ENCODE measurements around the gene TNFSF13B.
"Not testable (repeated sequence)": the region's sequence is repeated elsewhere in the genome, so short reads cannot be mapped to it uniquely, and the experiment has no call there.

TNFSF13B gene

GRCh38 chr13:108281901-108282300 lies 12.4 kb downstream of the TNFSF13B start:
- DNase-seq (ENCODE audit: low read depth in 1 of 2, low spot score in 1 of 2) = no peak

DNA sequence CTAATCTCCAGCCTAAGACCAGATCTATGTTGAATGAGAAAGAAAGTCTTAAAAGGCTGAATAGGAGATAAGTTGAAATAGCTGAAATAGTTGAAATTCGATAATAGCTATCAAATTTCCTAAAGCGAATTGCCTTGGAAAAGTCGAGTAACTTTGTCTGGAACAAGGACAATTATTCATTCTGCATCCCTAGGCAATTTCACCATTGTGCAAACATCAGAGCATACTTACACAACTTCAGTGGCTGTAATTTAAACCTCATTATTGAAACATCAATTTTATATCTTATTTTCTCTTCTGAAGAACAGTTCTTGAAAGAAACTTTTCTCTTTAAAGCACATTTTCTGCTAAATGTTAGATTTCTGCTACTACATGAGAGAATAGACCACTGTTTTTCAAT lies 13.6 kb downstream of the TNFSF13B start:
- DNase-seq (ENCODE audit: low read depth in 1 of 2, low spot score in 1 of 2) = no peak

GRCh38 chr13:108288741-108289140 lies 19.2 kb downstream of the TNFSF13B start:
- DNase-seq (ENCODE audit: low read depth in 1 of 2, low spot score in 1 of 2) = no peak

GRCh38 chr13:108289819-108290218 lies 20.3 kb downstream of the TNFSF13B start:
- DNase-seq (ENCODE audit: low read depth in 1 of 2, low spot score in 1 of 2) = no peak

DNA sequence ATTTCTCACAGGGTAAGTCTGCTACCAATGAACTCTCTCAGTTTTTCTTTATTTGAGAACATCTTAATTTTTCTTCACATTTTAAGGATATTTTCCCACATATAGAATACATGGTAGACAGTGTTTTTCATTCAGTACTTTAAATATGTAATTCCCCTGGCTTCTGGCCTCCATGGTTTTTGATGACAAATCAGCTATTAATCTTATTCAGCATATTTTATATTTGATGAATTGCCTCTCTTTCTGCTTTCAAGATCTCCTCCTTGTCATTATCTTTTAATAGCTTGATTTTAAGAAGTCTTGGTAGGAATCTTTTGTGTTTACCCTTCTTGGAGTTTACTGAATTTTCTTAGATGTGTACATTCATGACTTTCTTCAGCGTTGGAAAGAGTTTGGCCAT lies 27.6 kb downstream of the TNFSF13B start:
- no peak for DNase-seq (ENCODE audit: low read depth in 1 of 2, low spot score in 1 of 2)

DNA sequence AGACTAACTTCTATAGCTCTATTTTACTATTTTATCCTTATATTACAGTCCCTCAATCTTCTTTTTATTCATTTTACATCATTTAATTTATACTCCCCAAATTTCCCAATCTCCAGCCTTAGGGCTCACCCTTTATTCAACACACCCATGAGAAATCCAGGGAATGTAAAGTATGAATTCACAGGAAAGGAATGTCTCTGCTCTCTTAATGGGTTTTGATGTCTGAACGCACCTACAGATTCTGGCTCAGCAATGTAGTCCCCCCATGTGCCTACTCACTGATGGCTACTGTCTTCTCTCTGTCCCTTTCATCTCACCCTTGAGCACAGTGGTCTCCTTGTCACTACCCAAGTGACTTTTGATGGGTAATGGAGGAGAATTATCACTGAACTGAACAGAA lies 32.8 kb downstream of the TNFSF13B start:
- DNase-seq (ENCODE audit: low read depth in 1 of 2, low spot score in 1 of 2) = no peak

DNA sequence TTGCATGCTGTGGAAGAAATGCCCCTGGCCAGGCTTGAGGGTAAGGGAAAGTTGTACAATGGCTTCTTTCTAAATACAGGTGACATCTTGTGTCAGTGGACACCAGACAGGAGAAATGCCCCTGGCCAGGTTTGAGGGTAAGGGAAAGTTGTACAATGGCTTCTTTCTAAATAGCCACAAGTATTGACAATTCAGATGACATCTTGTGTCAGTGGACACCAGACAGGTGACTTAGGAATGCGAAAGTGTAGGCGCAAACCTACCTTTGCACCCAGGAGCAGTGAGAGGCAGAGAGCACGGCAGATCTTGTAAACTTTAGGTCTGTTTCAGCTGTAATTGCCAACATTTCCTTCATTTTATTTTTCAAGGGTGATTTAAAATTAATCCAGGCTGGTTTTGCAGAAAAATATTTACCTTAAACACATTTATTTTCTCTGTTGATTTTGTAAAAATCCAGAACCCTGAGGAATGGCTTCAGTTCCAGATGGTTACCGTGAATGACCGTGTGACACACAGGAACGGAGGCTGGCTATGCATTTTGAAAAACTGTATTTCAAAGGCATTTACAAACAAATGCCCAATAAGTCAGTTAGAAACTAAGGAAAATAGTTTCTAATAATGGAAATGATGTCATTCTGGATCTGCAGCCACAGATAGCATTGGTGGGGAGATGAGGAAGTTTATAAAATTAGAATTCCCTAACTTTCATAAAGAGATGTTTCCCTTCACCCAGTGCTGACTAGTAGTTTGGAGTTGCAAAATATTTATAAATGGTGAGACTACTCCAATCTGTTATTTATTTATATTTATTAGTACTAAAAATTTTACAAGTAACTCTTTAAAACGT lies 34.9 kb downstream of the TNFSF13B start:
- DNase-seq (ENCODE audit: low read depth in 1 of 2, low spot score in 1 of 2) = no peak

DNA sequence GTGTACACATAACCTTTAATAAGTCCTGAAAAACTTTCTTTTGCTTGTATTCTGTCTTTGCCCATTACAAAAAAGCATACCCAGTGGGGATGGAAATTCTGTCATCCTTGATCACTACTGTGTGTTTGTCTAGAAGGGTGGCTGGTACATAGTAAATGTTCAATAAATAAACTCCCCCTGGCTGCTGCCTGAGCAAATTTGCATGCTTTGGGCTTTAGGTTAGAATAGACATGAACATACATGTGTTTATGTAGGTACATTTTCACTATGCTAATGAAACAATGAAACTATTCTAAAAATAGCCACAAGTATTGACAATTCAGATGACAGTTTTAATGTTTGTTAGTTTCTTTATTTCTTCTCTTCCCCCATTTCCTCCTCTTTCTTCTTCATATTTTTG lies 36.1 kb downstream of the TNFSF13B start:
- no peak for DNase-seq (ENCODE audit: low read depth in 1 of 2, low spot score in 1 of 2)

DNA sequence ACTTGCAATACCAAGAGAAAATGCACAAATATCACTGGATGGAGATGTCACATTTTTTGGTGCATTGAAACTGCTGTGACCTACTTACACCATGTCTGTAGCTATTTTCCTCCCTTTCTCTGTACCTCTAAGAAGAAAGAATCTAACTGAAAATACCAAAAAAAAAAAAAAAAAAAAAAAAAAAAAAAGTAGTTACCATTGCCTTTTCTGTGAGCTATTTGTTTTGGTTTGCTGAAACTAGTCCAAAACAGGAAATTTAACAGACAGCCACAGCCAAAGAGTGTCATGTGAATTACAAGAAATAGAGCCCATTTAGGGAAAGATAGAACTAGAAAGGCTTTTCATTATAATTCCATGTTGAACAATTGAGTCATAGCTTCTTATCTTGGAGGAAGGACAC lies 37.3 kb downstream of the TNFSF13B start:
- no peak for DNase-seq (ENCODE audit: low read depth in 1 of 2, low spot score in 1 of 2)

DNA sequence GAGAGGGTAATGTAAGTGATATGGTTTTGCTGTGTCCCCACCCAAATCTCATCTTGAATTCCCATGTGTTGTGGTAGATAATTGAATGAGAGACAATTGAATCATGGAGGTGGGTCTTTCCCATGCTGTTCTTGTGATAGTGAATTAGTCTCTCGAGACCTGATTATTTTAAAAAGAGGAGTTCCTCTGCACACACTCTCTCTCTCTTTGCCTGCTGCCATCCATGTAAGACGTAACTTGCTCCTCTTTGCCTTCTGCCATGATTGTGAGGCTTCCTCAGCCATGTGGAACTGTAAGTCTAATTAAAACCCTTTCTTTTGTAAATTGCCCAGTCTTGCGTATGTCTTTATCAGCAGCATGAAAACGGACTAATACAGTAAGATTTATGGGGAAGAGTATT lies 42.1 kb downstream of the TNFSF13B start:
- DNase-seq (ENCODE audit: low read depth in 1 of 2, low spot score in 1 of 2) = not testable (repeated sequence)

- DNase-seq (ENCODE audit: low read depth in 1 of 2, low spot score in 1 of 2) = no peak
These were observed 43.9 kb downstream of the TNFSF13B start for GRCh38 chr13:108313382-108313781.

DNA sequence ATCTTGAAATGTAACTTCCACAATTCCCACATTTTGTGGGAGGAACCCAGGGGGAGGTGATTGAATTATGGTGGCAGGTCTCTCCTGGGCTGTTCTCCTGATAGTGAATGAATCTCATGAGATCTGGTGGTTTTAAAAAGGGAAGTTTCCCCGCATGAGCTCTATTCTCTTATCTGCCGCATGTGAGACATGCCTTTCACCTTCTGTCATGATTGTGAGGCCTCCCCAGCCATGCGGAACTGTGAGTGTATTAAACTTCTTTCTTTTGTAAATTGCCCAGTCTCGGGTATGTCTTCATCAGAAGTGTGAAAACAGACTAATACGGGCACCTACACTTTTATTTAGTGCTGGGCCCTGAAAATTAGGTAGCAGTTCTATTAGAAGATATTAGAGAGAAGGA lies 45.8 kb downstream of the TNFSF13B start:
- no peak for DNase-seq (ENCODE audit: low read depth in 1 of 2, low spot score in 1 of 2)

GRCh38 chr13:108315991-108316390 lies 46.5 kb downstream of the TNFSF13B start:
- DNase-seq (ENCODE audit: low read depth in 1 of 2, low spot score in 1 of 2) = no peak

DNA sequence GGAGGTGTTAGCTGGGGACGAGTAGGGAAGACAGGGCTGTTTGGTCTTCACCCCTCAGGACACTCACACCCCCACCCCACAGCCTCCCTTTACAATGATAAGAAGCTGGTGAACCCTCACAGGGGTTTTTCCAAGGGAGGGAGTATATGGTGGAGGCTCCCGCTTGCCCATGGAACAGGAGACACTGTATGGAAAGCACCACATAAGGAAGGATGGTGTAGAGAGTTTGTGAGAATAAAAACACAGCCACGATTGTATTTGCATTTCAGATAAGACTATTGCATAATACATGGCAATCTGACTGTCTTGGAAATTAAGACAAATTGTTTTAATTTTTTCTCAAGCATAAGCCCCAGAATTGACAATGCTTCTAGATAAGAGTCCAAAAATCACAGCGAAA lies 46.9 kb downstream of the TNFSF13B start:
- DNase-seq (ENCODE audit: low read depth in 1 of 2, low spot score in 1 of 2) = no peak

GRCh38 chr13:108322206-108322824 lies 52.8 kb downstream of the TNFSF13B start:
- DNase-seq (ENCODE audit: low read depth in 1 of 2, low spot score in 1 of 2) = no peak

DNA sequence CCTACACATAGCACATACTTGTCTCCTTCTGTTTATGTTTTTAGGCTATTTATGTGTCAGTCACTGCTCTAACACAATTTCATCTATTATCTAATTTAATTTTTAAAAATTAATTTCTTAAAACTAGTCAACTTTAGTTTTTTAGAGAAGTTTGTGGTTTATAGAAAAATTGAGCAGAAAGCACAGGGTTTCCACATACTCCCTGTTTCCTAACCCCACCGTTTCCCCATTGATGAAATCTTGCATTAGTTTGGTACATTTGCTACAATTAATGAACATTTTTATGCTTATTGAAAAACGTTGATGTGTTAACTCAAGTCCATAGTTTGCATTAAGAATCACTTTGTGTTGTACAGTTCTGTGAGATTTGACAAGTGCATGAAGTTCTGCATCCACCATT lies 53.5 kb downstream of the TNFSF13B start:
- DNase-seq (ENCODE audit: low read depth in 1 of 2, low spot score in 1 of 2) = no peak

- DNase-seq (ENCODE audit: low read depth in 1 of 2, low spot score in 1 of 2) = no peak
These were observed 56.3 kb downstream of the TNFSF13B start for GRCh38 chr13:108325863-108326262.

DNA sequence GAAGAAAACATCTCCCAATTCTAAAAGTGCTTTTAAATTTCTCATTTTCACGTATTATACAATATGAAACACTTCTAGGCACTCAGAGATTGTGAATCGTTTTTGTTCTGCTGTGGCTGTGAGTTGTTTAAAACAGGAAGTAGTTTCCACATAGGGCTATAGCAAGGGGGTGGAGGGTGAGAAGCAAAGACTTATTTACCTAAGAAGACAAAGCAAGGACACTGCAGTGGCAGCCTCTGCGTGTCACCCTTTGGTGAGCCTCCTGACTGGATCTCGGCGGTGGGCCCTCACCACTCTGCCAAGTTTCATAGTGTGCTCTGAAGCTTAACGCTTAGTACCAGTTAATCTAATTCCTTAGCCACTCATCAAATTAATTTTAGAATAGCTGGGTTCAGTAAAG lies 56.8 kb downstream of the TNFSF13B start:
- DNase-seq (ENCODE audit: low read depth in 1 of 2, low spot score in 1 of 2) = no peak

- no peak for DNase-seq (ENCODE audit: low read depth in 1 of 2, low spot score in 1 of 2)
These were observed 59.3 kb downstream of the TNFSF13B start for GRCh38 chr13:108328848-108329247.

- no peak for DNase-seq (ENCODE audit: low read depth in 1 of 2, low spot score in 1 of 2)
These were observed 63.3 kb downstream of the TNFSF13B start for GRCh38 chr13:108332791-108333190.

DNA sequence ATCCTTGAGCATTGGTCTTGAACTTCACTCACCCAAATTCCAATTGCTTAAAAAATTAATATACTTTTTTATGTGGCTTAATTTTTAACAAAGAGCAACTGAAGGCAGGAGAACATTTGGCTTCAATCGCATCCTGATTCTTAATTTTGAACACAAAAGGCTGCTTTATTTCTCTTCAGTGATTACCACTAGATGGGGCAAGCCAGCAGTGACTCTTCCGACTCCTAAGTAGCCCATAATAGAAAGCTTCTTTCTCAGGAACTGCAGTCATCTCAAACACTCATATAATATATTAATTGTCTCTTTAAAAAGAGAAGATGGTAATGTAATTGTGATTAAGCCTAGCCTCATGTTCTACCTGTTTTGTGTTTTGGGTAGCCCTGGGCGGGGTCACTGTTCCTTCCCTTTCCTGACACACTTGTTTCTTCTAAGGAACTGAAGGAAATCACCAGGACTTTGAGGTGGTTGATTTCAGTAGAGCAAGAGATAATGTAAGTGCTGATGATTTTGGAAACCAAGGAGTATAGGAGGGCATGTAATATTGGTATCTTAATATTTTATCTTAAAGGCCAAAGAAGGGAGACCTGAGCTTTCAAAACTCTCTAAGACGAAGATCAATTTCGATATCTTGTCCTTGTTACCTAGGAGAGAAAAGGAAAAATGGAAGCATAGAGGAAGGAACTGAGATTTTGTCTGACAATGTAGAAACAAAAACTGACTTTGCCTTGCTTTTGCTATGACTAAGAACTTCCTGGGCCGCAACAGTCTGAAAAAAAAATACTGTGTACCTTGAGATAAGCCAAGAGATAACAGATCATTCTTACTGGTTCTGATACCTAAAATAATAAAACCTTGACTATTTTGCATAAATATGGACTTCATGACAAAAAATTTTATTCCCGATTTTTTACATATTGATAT lies 73.1 kb downstream of the TNFSF13B start:
- DNase-seq (ENCODE audit: low read depth in 1 of 2, low spot score in 1 of 2) = no peak

DNA sequence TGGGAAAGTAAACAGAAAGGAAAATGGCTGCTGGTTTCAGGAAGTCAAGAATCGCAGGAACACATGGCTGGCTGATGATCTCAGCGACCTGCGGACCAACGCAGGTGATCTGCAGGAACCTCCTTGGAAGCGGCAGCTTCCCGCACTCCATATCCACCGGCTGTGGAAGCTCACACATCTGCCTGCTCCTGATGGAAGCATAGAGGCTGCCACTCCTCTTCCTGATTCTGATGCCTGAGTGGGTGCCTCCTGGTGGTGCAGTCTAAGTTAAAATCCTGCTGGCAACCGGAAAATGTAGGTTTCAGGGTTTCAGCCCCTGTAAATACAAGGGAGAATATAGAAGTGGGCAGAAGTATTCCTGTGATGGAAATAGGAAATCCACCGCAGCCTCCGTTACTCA lies 75.5 kb downstream of the TNFSF13B start:
- DNase-seq (ENCODE audit: low read depth in 1 of 2, low spot score in 1 of 2) = no peak
